D721Med (cell line): Measurements from ENCODE around the gene BEND7.
A peak's percentile ranks its signal among the peaks of the same experiment; 100 is the strongest.

ENCODE experiments used
- DNase-seq: peaks from one replicate; pipeline ENCODE4 v3.0.0; 2011; ENCODE audit warnings: low spot score; ENCODE audit not compliant: insufficient read length
- FAIRE-seq: peaks from 2 replicates; lab custom pipeline; 2011; peaks lifted over from hg19 to GRCh38; lab: Jason Lieb, UNC
- TF ChIP-seq, protein P1 (sequence below): IDR thresholded peaks from 2 replicates; pipeline ENCODE4 v1.5.1; 2012; ENCODE audit warnings: mild to moderate bottlenecking, control low read depth; ENCODE audit not compliant: insufficient read depth; ENCODE audit errors: missing control alignments

The BEND7 gene

DNA sequence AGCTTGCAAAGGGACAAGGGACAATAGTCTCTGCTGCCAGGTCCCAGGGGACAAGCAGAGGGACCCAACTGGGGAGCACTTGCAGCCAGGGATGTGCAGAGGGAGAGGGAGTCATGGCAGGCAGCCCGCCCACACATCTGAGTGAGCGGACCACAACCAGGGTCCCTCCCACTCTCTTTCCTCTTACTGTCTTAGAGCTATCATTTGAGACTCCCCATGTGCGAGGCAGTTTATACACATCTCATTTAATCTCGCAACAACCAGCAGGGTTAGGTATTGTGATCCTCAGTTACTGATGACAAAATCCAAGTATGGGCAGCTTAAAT is 70.2 kb downstream of the BEND7 start:
- TF ChIP-seq, protein P1, sequence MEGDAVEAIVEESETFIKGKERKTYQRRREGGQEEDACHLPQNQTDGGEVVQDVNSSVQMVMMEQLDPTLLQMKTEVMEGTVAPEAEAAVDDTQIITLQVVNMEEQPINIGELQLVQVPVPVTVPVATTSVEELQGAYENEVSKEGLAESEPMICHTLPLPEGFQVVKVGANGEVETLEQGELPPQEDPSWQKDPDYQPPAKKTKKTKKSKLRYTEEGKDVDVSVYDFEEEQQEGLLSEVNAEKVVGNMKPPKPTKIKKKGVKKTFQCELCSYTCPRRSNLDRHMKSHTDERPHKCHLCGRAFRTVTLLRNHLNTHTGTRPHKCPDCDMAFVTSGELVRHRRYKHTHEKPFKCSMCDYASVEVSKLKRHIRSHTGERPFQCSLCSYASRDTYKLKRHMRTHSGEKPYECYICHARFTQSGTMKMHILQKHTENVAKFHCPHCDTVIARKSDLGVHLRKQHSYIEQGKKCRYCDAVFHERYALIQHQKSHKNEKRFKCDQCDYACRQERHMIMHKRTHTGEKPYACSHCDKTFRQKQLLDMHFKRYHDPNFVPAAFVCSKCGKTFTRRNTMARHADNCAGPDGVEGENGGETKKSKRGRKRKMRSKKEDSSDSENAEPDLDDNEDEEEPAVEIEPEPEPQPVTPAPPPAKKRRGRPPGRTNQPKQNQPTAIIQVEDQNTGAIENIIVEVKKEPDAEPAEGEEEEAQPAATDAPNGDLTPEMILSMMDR: no peak
- DNase-seq (no peak), FAIRE-seq (no peak)

DNA sequence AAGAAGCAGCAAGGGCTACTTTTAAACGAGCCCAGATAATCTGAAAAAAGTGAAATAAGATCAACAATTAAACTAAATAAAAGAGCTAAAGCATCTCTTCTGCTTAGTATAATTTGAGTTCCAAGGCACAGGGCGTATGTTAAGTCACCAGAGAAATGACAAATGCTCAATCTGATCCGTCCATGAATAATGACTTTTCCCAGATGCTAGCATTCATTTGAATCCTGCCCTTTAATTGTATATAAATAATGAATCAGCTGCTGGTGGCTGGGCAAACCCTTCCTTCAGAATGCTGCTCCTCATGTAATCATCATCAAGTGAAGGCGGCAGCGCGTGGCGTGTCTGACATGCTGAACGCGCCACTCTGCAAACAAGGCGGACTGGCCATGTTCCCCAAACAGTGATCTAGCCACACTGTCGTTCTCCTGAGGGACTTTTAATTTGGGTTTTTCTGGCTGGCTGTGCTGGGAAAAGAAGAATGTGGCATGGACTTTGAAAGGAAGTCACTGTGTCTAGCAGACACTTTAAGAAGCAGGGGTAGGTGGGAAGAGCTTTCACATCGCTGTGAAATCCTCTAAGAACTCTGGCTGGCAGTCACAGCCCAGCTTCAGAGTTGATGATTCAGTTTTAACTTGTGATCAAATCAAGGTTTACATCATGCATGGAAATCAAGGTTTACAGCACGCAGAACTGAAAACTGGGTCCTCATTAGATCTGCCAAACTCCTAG is 70.7 kb downstream of the BEND7 start:
- FAIRE-seq (no peak), DNase-seq (no peak)

DNA sequence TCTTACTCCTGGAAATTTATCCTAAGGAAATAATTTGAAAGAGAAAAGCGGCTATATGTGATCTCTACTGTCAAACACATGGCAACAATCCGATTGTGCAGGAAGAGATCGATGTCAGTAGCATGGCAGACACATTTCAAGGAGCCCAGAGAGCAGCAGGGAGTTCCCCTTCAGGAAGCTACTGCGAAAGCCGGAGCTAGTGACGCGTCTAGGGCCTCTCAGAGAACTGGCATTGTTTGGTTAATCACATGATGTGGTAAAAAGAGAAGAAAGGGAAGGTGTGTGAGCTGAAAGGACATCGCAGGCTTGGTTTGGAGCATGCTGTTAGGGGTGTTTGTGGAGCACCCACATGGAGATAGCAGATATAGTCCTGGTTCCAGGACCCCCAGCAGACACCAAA is 74.9 kb downstream of the BEND7 start:
- FAIRE-seq (no peak), DNase-seq (no peak)
- TF ChIP-seq, protein P1: no peak

More for the DNA sequence above, 70.7 kb downstream of the BEND7 start:
- TF ChIP-seq, protein P1: no peak

DNA sequence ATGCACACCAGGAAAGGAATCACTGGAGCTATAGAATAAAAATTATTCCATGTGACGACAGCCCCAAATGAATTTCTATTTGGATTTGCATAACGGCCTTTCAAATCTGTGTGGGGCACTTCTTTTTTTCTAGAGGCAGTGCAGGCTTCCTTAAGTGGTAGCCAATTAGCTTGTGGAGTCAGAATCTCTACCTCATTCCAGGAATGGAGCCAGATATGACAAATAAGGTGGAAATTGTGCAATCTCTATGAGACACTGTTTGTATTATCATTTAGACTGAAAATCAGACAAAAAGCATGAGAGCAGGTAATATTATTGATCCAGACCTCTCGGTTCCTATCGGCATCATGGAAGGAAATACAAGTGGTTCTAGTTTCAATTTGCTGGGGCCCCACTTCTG is 78.7 kb downstream of the BEND7 start:
- DNase-seq (no peak), FAIRE-seq (no peak)
- TF ChIP-seq, protein P1: no peak

DNA sequence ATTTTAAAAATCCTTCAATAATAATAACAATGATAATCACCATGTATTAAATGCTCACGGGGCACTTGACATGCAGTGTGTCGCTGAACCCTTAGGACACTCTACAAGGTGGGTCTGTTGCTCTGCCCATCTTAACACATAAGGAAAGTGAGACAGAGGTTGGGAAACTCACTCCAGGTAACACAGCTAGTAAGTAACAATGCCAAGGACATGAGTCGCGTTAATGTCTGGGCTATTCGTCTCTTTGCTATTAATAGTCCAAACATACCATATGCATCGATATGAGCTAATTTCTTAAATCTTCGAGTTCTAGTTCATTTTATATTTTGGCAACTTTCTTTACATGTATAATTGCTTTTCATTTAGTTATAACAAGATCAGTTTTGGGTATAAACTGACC is 79.5 kb downstream of the BEND7 start:
- peak; percentile 51 for DNase-seq
- TF ChIP-seq, protein P1: no peak
- FAIRE-seq: no peak

DNA sequence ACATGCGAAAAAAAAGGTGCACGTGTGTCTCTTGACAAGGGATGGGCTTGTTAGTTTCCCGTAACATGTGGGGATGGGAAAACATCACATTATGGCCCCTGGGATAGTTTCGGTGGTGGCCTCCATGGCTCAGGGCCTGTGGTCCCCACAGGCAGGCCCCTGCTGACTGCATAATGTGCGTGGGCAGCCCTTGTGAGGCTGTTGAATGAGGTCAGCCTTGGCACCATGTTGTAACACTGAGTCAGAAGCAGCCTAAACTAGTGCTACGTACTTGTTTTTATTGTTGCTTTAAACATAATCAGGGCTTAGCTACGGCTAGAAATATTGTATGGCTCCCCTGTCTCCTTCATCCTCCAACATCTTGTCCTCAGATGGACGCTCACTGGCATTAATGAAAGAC is 80.6 kb downstream of the BEND7 start:
- DNase-seq: no peak
- FAIRE-seq: no peak
- TF ChIP-seq, protein P1: no peak

DNA sequence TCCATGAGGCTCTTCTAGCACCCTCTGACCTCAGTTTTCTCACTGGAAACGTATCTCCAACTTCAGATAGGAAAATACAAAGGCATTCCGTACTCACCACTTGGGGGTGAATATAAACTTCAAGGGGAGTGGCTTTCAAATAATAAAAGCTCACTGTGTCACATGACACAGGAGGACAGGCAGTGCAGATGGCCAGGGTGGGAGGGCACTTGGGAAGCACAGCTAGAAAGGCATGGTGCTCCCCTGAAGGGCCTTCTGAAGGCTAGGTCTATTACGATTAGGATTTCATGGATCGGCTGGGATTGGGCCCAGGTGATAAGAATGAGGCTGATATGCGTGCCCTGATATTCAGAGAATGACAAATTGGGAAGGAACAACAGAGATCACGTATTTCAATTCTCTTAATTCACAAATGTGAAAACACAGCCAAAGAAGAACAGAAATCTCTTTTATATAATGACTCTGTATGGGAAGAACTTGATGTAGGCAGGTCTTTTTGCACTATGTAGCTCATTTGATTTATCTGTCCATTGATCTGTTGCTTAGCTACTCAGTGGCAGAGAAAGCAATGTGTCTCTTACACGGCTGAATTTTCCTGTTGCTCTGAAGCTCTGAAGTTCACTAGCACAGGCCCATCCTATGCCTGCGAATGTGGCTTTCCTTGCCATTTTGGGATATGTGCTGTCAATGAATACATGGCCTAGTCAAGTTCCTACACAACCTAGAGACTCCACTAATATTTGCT is 83.0 kb downstream of the BEND7 start:
- DNase-seq (no peak), FAIRE-seq (no peak)
- TF ChIP-seq, protein P1: no peak
